Glomerular visceral epithelial cell (primary cell): ENCODE measurements around the gene MAP2K2.
"Not testable (repeated sequence)": the region's sequence is repeated elsewhere in the genome, so short reads cannot be mapped to it uniquely, and the experiment has no call there.

Experiments used
- DNase-seq: peaks from one replicate; pipeline ENCODE4 v3.0.0-alpha.2; 2016; ENCODE audit errors: extremely low spot score

MAP2K2 gene

DNA sequence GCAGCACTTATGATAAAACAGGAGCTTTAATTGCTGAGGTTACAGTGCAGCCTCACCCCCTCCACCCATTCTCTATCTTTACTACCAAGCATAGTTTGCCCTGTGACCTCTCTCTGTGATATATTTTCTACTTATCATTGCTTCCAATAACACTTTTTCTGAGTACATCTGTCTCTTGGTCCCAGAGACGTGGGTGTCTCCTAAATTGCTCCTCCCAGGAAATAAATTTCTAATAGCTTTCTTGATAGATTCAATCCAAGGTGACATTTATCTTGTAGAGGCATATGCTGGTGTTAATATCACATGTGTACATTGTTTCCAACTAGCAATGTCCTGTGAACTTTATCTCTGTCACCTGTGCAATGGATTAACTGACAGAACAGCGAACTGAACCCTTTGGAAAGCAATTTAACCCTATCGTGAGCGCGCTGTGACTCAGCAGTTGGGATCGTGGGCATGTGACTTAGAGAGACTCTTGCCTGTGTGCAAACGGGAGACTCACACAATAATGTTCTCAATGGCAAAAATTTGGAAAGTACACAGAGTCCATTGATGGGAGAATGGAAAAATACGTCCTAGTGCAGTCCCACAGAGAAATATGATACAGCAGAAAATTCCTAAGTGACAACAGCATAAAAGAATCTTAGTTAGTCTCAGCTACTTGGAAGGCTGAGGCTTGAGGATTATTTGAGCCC, 7.0 kb upstream of the MAP2K2 start:
- DNase-seq: peak; percentile 23

GRCh38 chr19:4129050-4129449, 5.1 kb upstream of the MAP2K2 start:
- DNase-seq: not testable (repeated sequence)

GRCh38 chr19:4127322-4127721, 3.4 kb upstream of the MAP2K2 start:
- DNase-seq: not testable (repeated sequence)

- DNase-seq: no peak
Observed at GRCh38 chr19:4124638-4125037, 716 bp upstream of the MAP2K2 start.

- DNase-seq: no peak
Observed at GRCh38 chr19:4122480-4122879, 1.4 kb downstream of the MAP2K2 start.

GRCh38 chr19:4121815-4122214, 2.1 kb downstream of the MAP2K2 start:
- no peak for DNase-seq

- no peak for DNase-seq
Observed at GRCh38 chr19:4121273-4121612, 2.7 kb downstream of the MAP2K2 start.

- DNase-seq: no peak
Observed at GRCh38 chr19:4120559-4121272, 3.2 kb downstream of the MAP2K2 start.

GRCh38 chr19:4119763-4120162, 4.2 kb downstream of the MAP2K2 start:
- no peak for DNase-seq

- no peak for DNase-seq
Observed at GRCh38 chr19:4115818-4116385, 8.0 kb downstream of the MAP2K2 start.

DNA sequence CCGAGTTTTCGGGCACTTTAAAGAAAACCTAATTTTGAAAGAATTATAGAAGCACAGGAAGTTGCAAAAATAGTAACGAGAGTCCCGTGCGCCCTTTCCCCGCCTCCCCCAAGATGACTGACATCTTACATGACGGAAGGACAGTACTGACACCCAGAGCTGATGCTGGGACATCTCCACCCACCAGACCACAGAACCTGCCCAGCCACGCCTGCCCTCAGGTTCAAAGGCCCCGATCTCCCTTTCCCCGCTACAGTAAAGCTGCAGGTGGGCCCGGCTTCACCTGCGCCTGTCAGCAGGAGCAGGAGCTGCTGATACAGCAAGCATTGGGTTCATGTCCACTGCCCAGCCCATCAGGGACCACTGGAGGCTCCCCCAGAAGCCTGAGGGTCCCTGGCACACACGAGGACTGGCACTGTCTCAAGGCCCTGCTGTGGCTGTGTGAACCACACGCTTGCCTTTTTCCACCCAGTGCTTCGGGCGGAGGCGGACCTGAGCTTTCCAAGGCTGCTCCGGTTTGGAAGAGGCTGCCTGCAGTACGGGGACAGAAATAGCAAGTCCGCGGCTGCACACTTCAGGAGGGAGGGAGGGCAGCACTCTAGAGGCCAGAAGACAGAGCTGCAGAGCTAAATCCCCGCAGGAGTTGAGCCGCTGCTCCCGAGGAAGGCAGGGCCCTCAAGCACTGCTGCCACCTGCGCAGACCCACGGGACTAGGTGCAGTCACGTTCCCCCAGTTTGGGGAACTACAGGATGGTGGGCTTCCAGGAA, 8.7 kb downstream of the MAP2K2 start:
- no peak for DNase-seq

DNA sequence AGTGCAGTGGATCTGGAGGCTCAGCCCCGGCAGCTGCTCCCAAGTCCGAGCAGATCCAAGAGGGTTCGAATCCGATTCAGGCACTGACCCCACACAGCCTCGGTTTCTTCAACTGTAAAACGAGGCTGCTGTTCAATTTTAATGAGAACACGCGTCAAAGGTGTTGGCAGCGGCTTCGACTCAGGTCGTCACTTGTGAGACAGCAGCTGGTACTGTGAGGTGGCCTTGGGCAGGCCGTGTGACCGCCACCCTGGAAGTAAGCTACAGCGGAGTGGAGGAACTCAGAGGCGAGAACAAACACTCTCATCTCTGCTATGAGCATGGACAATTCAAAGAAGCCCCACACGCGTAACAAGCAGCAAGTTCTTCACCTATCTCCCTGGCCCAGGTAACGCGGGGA, 9.7 kb downstream of the MAP2K2 start:
- DNase-seq: no peak

DNA sequence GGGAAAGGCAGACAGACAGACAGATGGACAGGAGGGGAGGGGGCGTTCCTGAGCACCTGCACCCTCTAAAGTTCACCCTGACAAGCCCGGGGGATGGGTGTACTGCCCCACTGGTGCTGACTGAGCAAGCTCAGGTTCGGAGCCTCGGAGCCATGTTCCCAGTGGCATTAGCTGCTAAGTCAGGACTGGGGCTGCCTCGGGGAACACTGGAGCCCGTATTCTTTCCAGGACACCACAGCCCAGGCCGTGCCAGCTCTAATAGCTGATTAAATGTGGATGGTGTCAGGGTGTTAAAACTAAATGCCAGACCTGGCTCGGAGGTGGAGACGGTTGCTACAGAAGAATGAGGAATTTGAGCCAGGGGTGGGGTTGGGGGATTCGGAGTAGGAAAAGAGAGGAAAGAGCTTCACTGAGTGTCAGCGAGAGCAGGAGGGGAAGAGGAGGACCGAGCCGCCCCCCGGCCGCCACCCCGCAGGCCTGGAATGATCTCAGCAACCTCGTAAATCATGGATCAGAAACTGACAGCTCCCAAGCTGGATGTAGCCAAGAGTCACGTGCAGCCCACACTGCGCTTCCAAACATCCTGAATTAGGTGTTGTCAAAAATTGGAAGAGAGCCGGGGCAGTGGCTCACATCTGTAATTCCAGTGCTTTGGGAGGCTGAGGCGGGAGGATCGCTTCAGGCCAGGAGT, 10.4 kb downstream of the MAP2K2 start:
- no peak for DNase-seq

DNA sequence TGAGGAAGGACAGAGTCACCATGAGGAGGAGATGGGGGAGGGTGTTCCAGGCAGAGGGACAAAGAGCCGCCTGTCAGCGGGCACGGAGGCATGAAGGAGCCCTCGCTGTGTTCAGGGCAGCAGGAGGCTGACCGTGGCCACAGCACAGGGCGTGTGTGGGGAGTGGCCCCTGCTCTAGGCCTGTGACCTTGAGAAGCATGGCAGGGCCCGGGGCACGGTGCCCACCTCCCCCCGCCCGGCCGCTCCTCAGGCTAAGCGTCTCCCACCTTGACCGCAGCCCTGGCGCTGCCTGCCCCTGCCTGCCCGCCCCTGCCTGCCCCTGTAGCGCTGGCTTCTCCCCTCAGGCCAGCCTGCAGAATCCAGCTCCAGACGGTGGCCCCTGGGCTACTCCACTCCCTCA, 11.6 kb downstream of the MAP2K2 start:
- DNase-seq: no peak

DNA sequence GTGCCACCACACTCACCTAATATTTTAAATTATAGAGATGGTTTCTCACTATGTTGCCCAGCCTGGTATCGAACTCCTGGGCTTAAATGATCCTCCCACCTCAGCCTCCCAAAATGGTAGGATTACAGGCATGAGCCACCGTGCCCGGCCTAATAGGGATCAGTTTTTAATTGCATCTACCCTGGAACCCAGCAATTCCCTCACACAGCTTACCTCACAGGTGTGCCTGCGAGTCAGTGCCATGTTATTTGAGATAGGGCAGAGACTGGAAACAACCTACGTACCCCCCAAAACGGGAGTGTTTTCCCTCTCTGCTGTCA, 14.3 kb downstream of the MAP2K2 start:
- DNase-seq: no peak

- DNase-seq: no peak
Observed at GRCh38 chr19:4108767-4109625, 14.9 kb downstream of the MAP2K2 start.

DNA sequence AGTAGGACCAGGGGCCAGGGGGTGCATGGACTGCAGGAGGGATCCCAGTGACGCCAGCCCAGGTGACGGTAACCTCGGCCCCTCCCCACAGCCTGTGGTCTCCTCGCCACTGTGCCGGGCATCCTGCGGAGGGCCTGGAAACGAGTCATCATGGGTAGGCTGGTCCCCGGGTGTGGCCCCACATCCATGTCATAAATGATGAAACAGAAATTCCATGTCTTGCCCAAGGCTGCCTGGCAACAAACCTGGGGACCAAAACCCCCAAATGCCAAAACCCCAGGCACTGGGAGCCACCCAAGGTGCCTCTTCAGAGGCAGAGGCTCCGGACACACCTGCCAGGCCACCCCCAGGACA, 20.9 kb downstream of the MAP2K2 start:
- DNase-seq: peak; percentile 41

DNA sequence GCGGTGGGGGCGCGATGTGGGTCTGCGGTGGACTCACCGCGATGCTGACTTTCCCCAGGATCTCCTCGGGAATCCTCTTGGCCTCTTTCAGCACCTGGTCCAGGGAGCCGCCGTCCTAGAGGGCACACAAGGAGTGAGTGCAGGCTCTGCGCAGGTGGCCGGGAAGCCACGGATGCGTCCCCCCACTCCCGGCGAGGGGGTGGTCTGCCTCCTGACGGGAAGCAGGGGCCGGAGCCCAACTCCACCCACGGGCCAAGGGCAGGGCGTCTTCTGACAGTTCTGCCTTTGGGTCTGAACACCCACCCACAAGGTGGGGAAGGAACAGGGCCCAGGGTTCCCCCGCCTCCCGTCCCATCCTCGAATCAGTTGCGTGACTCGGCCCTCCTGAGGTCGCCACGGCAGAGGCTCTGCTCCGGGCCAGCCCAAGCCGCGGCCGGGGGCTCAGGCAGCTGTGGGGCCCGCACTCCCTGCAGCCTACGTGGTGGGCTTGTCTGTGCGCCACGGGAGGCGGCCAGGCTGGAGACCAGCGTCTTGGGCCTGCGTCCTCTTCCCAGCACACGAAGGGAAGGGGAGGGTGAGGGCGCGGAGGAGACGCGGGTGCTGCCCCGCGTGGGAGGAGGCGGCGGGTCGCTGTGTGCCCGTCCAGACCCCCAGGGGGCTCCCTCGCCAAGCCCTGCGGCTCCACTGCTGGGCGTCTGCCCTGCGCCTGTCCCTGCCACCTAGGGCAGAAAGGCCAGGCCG, 21.4 kb downstream of the MAP2K2 start:
- no peak for DNase-seq

GRCh38 chr19:4101496-4101770, 22.5 kb downstream of the MAP2K2 start:
- no peak for DNase-seq

GRCh38 chr19:4100647-4101495, 23.1 kb downstream of the MAP2K2 start:
- no peak for DNase-seq
